ENCODE results near the gene CCN6. TPM values are rescaled to one million over a fixed set of nuclear protein-coding genes. Genes with fewer than 3 reads are reported as not detected.
A peak's percentile ranks its signal among the peaks of the same experiment; 100 is the strongest.

The CCN6 gene
- total RNA-seq, 4 donors from 2014 or later = 1.1 to 2.9 (median 1.6) TPM

- TF ChIP-seq POLR2A (IDR thresholded peaks at IDR 0.05) (no peak), CTCF (IDR thresholded peaks at IDR 0.05) (no peak)
- no peak for DNase-seq (ENCODE audit: low spot score in 2 of 2)
- intact Hi-C loops (cut with DNase I; ENCODE audit: low total_unique reads) = no loop called here
- no peak overlapping the region for H3K4me3 ChIP-seq (ENCODE audit: low read depth, poor library complexity, severe bottlenecking)
These were observed 31.2 kb upstream of the CCN6 start for GRCh38 chr6:112022749-112023148.

GRCh38 chr6:112024464-112024863 lies 29.4 kb upstream of the CCN6 start:
- TF ChIP-seq CTCF (IDR thresholded peaks at IDR 0.05) (no peak), POLR2A (IDR thresholded peaks at IDR 0.05) (no peak)
- intact Hi-C loops (cut with DNase I; ENCODE audit: low total_unique reads) = no loop called here
- no peak overlapping the region for H3K4me3 ChIP-seq (ENCODE audit: low read depth, poor library complexity, severe bottlenecking)
- 96 to 98% methylated on average over 4 of the region's 4 CpGs for WGBS, 2 donors
- DNase-seq (ENCODE audit: low spot score in 2 of 2) = no peak

GRCh38 chr6:112026933-112027332 lies 27.0 kb upstream of the CCN6 start:
- no peak overlapping the region for H3K4me3 ChIP-seq (ENCODE audit: low read depth, poor library complexity, severe bottlenecking)
- 97 to 98% methylated on average over 4 of the region's 4 CpGs for WGBS, 2 donors
- no peak for DNase-seq (ENCODE audit: low spot score in 2 of 2)
- intact Hi-C loops (cut with DNase I; ENCODE audit: low total_unique reads) = no loop called here
- no peak for TF ChIP-seq POLR2A (IDR thresholded peaks at IDR 0.05)
- TF ChIP-seq CTCF (IDR thresholded peaks at IDR 0.05) = no peak

- DNase-seq (ENCODE audit: low spot score in 2 of 2) = no peak
- H3K4me3 ChIP-seq (ENCODE audit: low read depth, poor library complexity, severe bottlenecking) = no peak overlapping the region
- intact Hi-C loops (cut with DNase I; ENCODE audit: low total_unique reads) = no loop called here
- no peak for TF ChIP-seq POLR2A (IDR thresholded peaks at IDR 0.05)
- no peak for TF ChIP-seq CTCF (IDR thresholded peaks at IDR 0.05)
- 55 to 64% methylated on average over 3 of the region's 3 CpGs for WGBS, 2 donors
These were observed 25.8 kb upstream of the CCN6 start for GRCh38 chr6:112027942-112028674.

- DNase-seq (ENCODE audit: low spot score in 2 of 2) = peak in 1 of 2 donors; percentile 89
- WGBS, 2 donors = 80% methylated on average over 15 of the region's 15 CpGs
- no peak overlapping the region for H3K4me3 ChIP-seq (ENCODE audit: low read depth, poor library complexity, severe bottlenecking)
- intact Hi-C loops (cut with DNase I; ENCODE audit: low total_unique reads) = no loop called here
- TF ChIP-seq CTCF (IDR thresholded peaks at IDR 0.05) (no peak), POLR2A (IDR thresholded peaks at IDR 0.05) (no peak)
These were observed 24.7 kb upstream of the CCN6 start for GRCh38 chr6:112029045-112029822.
